ENCODE data around the gene MAN1C1.

Gene MAN1C1

GRCh38 chr1:25619101-25619890 is 2.7 kb downstream of the MAN1C1 start:
- DNase-seq (ENCODE audit: extremely low read depth, low read depth): no peak

GRCh38 chr1:25620211-25620610 is 3.6 kb downstream of the MAN1C1 start:
- DNase-seq (ENCODE audit: extremely low read depth, low read depth): no peak
- TF ChIP-seq CTCF (IDR thresholded peaks at IDR 0.05; ENCODE audit: low read depth, low read length): no peak

More at GRCh38 chr1:25619101-25619890, 2.7 kb downstream of the MAN1C1 start:
- peak; percentile 84 for TF ChIP-seq CTCF (IDR thresholded peaks at IDR 0.05; ENCODE audit: low read depth, low read length)

GRCh38 chr1:25620701-25621350 is 4.2 kb downstream of the MAN1C1 start:
- no peak for DNase-seq (ENCODE audit: extremely low read depth, low read depth)
- no peak for TF ChIP-seq CTCF (IDR thresholded peaks at IDR 0.05; ENCODE audit: low read depth, low read length)

GRCh38 chr1:25621876-25622275 is 5.3 kb downstream of the MAN1C1 start:
- TF ChIP-seq CTCF (IDR thresholded peaks at IDR 0.05; ENCODE audit: low read depth, low read length): no peak
- no peak for DNase-seq (ENCODE audit: extremely low read depth, low read depth)

- DNase-seq (ENCODE audit: extremely low read depth, low read depth): no peak
- no peak for TF ChIP-seq CTCF (IDR thresholded peaks at IDR 0.05; ENCODE audit: low read depth, low read length)
These were observed 5.9 kb downstream of the MAN1C1 start for GRCh38 chr1:25622531-25622930.

GRCh38 chr1:25623007-25623406 is 6.4 kb downstream of the MAN1C1 start:
- DNase-seq (ENCODE audit: extremely low read depth, low read depth): no peak
- no peak for TF ChIP-seq CTCF (IDR thresholded peaks at IDR 0.05; ENCODE audit: low read depth, low read length)

- DNase-seq (ENCODE audit: extremely low read depth, low read depth): no peak
- no peak for TF ChIP-seq CTCF (IDR thresholded peaks at IDR 0.05; ENCODE audit: low read depth, low read length)
These were observed 7.1 kb downstream of the MAN1C1 start for GRCh38 chr1:25623731-25624130.
